Stimulated activated CD8-positive, alpha-beta memory T cell treated with anti-CD3 and anti-CD28 coated beads, Interleukin-4, amount 100 ng/mL, for 24 hours (primary cell): ENCODE measurements around the gene ATP8B1.
"Not testable (repeated sequence)": the region's sequence is repeated elsewhere in the genome, so short reads cannot be mapped to it uniquely, and the experiment has no call there.

Experiments used
- DNase-seq: peaks from one replicate; pipeline ENCODE4 v3.0.0-alpha.2; 2020; ENCODE audit warnings: low read depth

The ATP8B1 gene

GRCh38 chr18:57764995-57765394 is 38.1 kb downstream of the ATP8B1 start:
- no peak for DNase-seq

- DNase-seq: no peak
Observed at GRCh38 chr18:57764087-57764486, 39.0 kb downstream of the ATP8B1 start.

GRCh38 chr18:57762686-57763085 is 40.4 kb downstream of the ATP8B1 start:
- DNase-seq: no peak

GRCh38 chr18:57759650-57760049 is 43.5 kb downstream of the ATP8B1 start:
- DNase-seq: no peak

- no peak for DNase-seq
Observed at GRCh38 chr18:57755473-57756067, 47.5 kb downstream of the ATP8B1 start.

GRCh38 chr18:57754577-57755338 is 48.4 kb downstream of the ATP8B1 start:
- DNase-seq: no peak

GRCh38 chr18:57753063-57753462 is 50.1 kb downstream of the ATP8B1 start:
- no peak for DNase-seq

- no peak for DNase-seq
Observed at GRCh38 chr18:57749604-57749970, 53.5 kb downstream of the ATP8B1 start.

- DNase-seq: no peak
Observed at GRCh38 chr18:57748770-57749603, 54.1 kb downstream of the ATP8B1 start.

GRCh38 chr18:57747809-57748680 is 55.1 kb downstream of the ATP8B1 start:
- DNase-seq: no peak

GRCh38 chr18:57744211-57744694 is 58.9 kb downstream of the ATP8B1 start:
- no peak for DNase-seq

- DNase-seq: no peak
Observed at GRCh38 chr18:57743008-57743407, 60.1 kb downstream of the ATP8B1 start.

- no peak for DNase-seq
Observed at GRCh38 chr18:57741273-57741672, 61.8 kb downstream of the ATP8B1 start.

- DNase-seq: no peak
Observed at GRCh38 chr18:57738078-57738477, 65.0 kb downstream of the ATP8B1 start.

- no peak for DNase-seq
Observed at GRCh38 chr18:57737400-57738060, 65.6 kb downstream of the ATP8B1 start.

- not testable (repeated sequence) for DNase-seq
Observed at GRCh38 chr18:57735042-57735441, 68.1 kb downstream of the ATP8B1 start.

GRCh38 chr18:57733861-57734260 is 69.3 kb downstream of the ATP8B1 start:
- DNase-seq: no peak

- DNase-seq: no peak
Observed at GRCh38 chr18:57730146-57730545, 73.0 kb downstream of the ATP8B1 start.

- no peak for DNase-seq
Observed at GRCh38 chr18:57728941-57729511, 74.1 kb downstream of the ATP8B1 start.

- DNase-seq: no peak
Observed at GRCh38 chr18:57727952-57728807, 74.9 kb downstream of the ATP8B1 start.
